Measurements from ENCODE around the gene COPE.

The COPE gene

DNA sequence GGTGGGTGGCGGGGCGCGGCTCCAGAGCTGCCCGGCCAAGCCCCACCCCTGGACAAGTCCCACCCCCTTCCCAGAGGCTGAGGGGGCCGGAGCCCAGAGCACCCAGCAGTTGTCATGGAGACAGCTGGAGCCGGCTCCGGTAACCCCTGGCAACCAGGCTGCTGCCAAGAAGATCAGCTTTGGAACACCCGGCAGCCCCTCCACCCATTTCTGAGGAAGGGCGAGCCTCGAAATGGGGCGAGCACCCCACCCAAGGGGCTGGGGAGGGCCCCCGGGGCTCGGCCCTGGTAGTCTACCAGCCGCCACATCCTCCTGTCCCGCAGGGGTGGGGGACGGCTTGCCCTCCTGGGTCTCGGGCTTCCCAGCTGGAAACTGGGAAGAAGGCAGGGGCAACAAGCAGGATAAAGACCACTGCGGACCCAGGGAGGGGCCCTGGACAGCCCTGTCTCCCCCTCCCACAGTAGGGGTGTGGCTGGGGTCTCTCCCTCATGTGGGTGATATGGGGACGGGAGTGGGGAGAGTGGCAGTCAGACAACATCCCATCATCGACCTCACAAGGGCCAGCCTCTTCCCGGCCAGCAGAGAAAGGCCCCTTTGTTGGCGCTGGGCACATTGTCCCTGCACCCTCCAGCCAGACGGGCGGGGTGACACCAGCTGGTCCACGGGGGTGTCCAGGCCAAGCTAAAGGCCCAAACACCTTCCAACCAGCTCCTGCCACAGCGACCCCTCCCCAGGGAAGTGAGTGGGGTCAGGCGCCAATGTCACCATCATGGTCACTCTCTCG, 24.7 kb downstream of the COPE start:
- TF ChIP-seq POLR2AphosphoS5 (IDR thresholded peaks at IDR 0.05; ENCODE audit: low read depth, low read length), result no peak
- TF ChIP-seq, protein P1, sequence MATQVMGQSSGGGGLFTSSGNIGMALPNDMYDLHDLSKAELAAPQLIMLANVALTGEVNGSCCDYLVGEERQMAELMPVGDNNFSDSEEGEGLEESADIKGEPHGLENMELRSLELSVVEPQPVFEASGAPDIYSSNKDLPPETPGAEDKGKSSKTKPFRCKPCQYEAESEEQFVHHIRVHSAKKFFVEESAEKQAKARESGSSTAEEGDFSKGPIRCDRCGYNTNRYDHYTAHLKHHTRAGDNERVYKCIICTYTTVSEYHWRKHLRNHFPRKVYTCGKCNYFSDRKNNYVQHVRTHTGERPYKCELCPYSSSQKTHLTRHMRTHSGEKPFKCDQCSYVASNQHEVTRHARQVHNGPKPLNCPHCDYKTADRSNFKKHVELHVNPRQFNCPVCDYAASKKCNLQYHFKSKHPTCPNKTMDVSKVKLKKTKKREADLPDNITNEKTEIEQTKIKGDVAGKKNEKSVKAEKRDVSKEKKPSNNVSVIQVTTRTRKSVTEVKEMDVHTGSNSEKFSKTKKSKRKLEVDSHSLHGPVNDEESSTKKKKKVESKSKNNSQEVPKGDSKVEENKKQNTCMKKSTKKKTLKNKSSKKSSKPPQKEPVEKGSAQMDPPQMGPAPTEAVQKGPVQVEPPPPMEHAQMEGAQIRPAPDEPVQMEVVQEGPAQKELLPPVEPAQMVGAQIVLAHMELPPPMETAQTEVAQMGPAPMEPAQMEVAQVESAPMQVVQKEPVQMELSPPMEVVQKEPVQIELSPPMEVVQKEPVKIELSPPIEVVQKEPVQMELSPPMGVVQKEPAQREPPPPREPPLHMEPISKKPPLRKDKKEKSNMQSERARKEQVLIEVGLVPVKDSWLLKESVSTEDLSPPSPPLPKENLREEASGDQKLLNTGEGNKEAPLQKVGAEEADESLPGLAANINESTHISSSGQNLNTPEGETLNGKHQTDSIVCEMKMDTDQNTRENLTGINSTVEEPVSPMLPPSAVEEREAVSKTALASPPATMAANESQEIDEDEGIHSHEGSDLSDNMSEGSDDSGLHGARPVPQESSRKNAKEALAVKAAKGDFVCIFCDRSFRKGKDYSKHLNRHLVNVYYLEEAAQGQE (IDR thresholded peaks at IDR 0.05; ENCODE audit: insufficient read depth in 1 of 2, low read depth in 2 of 2, low read length in 2 of 2), result no peak

DNA sequence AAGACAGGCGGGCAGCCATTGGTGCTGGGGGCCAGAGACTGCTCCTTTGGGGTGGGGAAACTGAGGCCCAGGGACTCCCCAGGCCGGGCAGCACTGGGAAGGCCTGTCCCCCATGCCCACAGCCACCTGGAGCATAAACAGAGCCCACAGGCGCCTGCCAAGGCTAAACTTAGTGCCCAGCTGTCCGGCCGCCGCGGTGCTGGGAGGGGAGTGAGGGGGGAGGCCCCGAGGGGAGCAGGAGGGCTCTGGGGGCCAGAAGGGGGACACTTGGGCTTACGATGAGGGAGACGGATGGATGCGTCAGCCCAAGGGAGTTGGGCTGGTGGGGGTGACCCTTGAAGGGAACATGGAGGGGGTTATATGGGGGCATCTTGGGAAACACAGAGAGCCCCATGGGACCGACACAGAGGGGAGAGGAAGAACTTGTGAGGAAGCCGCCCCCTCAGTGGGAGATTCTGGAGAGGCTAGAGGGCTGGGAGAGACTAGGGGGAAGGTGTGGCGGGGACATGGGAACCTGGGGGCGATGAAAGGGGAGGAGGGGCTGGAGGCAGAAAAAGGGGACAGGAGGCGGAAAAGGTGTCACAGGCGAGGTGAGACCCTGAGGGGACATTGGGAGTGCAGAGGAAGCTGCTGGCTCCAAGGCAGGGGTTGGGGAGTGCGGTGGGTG, 25.5 kb downstream of the COPE start:
- TF ChIP-seq TAF1 (IDR thresholded peaks at IDR 0.05; ENCODE audit: borderline replicate concordance, insufficient read depth, low read length), result no peak

DNA sequence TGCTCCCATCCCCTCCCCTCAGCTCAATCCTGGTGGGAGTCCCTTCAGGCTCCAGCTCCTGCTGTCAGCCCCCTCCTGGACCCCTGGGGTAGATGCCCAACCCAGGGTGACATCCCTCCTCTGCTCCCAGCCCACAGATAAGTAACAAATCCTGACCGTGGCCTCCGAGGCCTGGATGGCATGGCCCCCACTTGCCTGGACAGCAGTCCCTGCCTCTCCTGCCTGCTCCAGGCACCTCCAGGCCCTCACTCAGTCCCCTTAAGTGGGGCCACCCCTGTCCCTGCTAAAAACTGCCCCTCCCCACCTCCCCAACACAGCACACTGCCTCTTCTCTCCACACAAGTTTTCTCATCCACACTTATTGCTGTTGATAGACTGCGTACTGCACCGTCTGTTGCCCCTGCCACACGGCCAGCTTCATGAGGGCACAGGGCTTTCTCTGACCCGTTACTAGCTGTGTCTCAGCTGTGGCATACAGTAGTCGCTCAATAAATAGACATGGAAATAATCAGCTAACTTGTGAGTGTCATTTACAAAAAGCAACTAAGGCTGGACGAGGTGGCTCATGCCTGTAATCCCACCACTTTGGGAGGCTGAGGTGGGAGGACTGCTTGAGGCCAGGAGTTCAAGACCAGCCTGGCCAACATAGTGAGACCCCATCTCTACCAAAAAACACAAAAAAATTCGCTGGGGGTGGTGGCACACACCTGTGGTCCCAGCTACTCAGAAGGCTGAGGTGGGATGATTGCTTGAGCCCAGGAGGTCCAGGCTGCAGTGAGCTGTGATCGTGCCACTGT, 29.0 kb downstream of the COPE start:
- no peak for TF ChIP-seq FOXP2 (optimal IDR thresholded peaks at IDR 0.05; ENCODE audit: borderline replicate concordance, extremely low read depth, extremely low read length, insufficient read depth)

DNA sequence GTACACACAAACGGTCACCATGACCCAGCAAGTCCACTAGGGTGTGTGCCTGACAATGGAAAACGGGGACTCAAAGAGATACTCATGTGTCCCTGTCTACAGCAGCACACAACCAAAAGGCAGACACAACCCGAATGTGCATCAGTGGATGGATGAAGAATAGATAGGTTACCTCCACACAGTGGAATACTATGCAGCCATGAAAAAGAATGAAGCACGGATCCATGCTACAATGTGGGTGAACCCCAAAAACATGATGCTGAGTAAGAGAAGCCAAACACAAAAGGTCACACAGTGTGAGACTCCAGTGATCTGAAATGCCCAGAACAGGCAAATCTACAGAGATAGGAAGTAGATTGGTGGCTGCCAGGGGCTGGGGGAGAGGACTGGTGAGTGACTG, 32.2 kb downstream of the COPE start:
- TF ChIP-seq FOXP2 (optimal IDR thresholded peaks at IDR 0.05; ENCODE audit: borderline replicate concordance, extremely low read depth, extremely low read length, insufficient read depth), result no peak
- no peak for TF ChIP-seq POLR2AphosphoS5 (IDR thresholded peaks at IDR 0.05; ENCODE audit: low read depth, low read length)
- TF ChIP-seq, protein P1 (IDR thresholded peaks at IDR 0.05; ENCODE audit: insufficient read depth in 1 of 2, low read depth in 2 of 2, low read length in 2 of 2), result no peak
- no peak for TF ChIP-seq TAF1 (IDR thresholded peaks at IDR 0.05; ENCODE audit: borderline replicate concordance, insufficient read depth, low read length)
- TF ChIP-seq SIN3A (IDR thresholded peaks at IDR 0.05; ENCODE audit: borderline replicate concordance, insufficient read depth, low read length), result no peak

DNA sequence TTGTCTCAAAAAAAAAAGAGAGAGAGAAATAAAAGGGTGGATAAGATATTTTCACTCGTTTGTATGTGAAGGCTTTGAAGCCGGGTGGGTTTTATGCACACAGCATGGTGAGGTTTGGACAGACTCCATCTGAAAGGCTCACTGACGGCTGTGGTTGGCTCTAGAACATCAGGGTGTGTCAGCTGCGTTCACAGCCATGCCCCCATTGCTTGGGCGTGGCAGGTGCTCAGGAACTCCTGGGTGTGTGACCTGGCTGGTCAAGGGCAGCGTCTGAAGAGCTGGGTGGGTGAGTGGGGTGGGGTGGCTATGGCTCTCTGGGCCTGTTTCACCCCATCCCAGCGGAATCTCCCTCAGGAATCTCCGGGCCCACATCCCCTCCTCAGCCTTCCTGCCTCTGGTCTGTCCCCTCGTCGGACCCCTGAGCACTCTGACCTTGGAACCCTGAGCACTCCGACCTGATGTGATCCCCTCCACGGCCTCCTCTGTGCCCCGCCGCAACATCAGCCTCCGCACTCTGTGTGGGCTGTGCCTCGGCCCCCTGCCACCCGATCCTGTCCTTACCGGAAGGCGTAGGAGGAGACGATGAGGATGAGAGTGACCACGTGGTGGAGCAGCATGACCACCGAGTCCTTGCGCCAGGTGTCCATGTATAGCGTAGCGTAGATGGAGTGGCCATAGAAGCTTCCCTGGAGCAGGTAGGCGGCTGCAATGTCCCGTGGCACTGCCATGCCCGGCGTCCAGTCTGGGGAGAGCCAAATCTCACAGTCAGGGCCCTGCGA, 35.5 kb downstream of the COPE start:
- TF ChIP-seq, protein P1 (IDR thresholded peaks at IDR 0.05; ENCODE audit: insufficient read depth in 1 of 2, low read depth in 2 of 2, low read length in 2 of 2), result no peak
- TF ChIP-seq FOXP2 (optimal IDR thresholded peaks at IDR 0.05; ENCODE audit: borderline replicate concordance, extremely low read depth, extremely low read length, insufficient read depth), result no peak
- no peak for TF ChIP-seq TAF1 (IDR thresholded peaks at IDR 0.05; ENCODE audit: borderline replicate concordance, insufficient read depth, low read length)
- no peak for TF ChIP-seq POLR2AphosphoS5 (IDR thresholded peaks at IDR 0.05; ENCODE audit: low read depth, low read length)
- no peak for TF ChIP-seq SIN3A (IDR thresholded peaks at IDR 0.05; ENCODE audit: borderline replicate concordance, insufficient read depth, low read length)
